Ishikawa (cell line): ENCODE measurements around the gene PKP3.

Experiments
- CEBPB ChIP-seq: IDR thresholded peaks from 2 replicates; pipeline ENCODE4 v1.6.1; 2012
- CREB1 ChIP-seq: IDR thresholded peaks from 2 replicates; pipeline ENCODE4 v1.6.1; 2012; ENCODE audit warnings: low read depth
- EGR1 ChIP-seq: IDR thresholded peaks from 2 replicates; pipeline ENCODE4 v1.6.1; 2012
- EP300 ChIP-seq: IDR thresholded peaks from 2 replicates; pipeline ENCODE4 v1.6.1; 2012; ENCODE audit warnings: borderline replicate concordance
- FOXM1 ChIP-seq: IDR thresholded peaks from 2 replicates; pipeline ENCODE4 v1.6.1; 2012; ENCODE audit warnings: low read depth, borderline replicate concordance
- NFIC ChIP-seq: IDR thresholded peaks from 2 replicates; pipeline ENCODE4 v1.6.1; 2012
- RAD21 ChIP-seq: IDR thresholded peaks from 2 replicates; pipeline ENCODE4 v1.6.1; 2012; ENCODE audit warnings: low read depth
- TAF1 ChIP-seq: IDR thresholded peaks from 2 replicates; pipeline ENCODE4 v1.6.1; 2012; ENCODE audit warnings: low read depth, mild to moderate bottlenecking
- TCF12 ChIP-seq: IDR thresholded peaks from 2 replicates; pipeline ENCODE4 v1.6.1; 2012; ENCODE audit warnings: low read depth
- TEAD4 ChIP-seq: IDR thresholded peaks from 2 replicates; pipeline ENCODE4 v1.6.1; 2012
- USF1 ChIP-seq: IDR thresholded peaks from 2 replicates; pipeline ENCODE4 v1.6.1; 2012
- YY1 ChIP-seq: IDR thresholded peaks from 2 replicates; pipeline ENCODE4 v1.6.1; 2012; ENCODE audit warnings: low read depth
- ZBTB7A ChIP-seq: IDR thresholded peaks from 2 replicates; pipeline ENCODE4 v1.6.1; 2012; ENCODE audit warnings: low read depth
- TF ChIP-seq, protein P1 (sequence below): IDR thresholded peaks from 2 replicates; pipeline ENCODE4 v1.6.1; 2012
- TF ChIP-seq, protein P2 (sequence below): IDR thresholded peaks from 2 replicates; pipeline ENCODE4 v1.6.1; 2012; ENCODE audit warnings: low read depth, mild to moderate bottlenecking

Gene PKP3

GRCh38 chr11:409600-410483 is 15.8 kb downstream of the PKP3 start:
- no peak for TF ChIP-seq YY1

DNA sequence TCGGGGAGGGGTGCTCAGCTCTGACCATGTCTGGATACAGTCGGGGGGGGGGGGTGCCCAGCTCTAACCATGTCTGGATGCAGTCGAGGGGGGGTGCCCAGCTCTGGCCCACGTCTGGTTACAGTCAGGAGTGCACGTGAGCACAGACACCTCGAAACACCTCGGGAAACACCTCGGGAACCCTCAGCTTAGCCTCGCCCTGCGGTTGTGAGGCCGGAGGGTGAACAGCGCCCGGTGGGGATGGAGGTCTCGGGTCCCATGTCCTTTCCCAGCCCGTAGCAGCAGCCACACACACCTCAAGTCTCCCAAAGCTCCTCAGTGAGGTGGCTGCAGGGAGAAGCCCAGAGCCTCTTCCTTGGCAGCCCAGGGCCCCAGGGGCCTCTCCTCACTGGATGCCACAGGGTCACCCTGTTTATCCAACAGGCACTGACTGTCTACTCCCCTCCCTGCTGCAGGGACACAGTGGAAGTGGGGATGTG is 18.7 kb downstream of the PKP3 start:
- TF ChIP-seq CREB1: no peak
- TF ChIP-seq TAF1: no peak
- TF ChIP-seq, protein P1, sequence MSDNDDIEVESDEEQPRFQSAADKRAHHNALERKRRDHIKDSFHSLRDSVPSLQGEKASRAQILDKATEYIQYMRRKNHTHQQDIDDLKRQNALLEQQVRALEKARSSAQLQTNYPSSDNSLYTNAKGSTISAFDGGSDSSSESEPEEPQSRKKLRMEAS: no peak
- no peak for TF ChIP-seq FOXM1
- TF ChIP-seq, protein P2, sequence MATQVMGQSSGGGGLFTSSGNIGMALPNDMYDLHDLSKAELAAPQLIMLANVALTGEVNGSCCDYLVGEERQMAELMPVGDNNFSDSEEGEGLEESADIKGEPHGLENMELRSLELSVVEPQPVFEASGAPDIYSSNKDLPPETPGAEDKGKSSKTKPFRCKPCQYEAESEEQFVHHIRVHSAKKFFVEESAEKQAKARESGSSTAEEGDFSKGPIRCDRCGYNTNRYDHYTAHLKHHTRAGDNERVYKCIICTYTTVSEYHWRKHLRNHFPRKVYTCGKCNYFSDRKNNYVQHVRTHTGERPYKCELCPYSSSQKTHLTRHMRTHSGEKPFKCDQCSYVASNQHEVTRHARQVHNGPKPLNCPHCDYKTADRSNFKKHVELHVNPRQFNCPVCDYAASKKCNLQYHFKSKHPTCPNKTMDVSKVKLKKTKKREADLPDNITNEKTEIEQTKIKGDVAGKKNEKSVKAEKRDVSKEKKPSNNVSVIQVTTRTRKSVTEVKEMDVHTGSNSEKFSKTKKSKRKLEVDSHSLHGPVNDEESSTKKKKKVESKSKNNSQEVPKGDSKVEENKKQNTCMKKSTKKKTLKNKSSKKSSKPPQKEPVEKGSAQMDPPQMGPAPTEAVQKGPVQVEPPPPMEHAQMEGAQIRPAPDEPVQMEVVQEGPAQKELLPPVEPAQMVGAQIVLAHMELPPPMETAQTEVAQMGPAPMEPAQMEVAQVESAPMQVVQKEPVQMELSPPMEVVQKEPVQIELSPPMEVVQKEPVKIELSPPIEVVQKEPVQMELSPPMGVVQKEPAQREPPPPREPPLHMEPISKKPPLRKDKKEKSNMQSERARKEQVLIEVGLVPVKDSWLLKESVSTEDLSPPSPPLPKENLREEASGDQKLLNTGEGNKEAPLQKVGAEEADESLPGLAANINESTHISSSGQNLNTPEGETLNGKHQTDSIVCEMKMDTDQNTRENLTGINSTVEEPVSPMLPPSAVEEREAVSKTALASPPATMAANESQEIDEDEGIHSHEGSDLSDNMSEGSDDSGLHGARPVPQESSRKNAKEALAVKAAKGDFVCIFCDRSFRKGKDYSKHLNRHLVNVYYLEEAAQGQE: no peak
- no peak for TF ChIP-seq EP300
- no peak for TF ChIP-seq USF1
- TF ChIP-seq NFIC: no peak
- no peak for TF ChIP-seq YY1
- TF ChIP-seq TEAD4: no peak
- TF ChIP-seq TCF12: no peak
- TF ChIP-seq EGR1: no peak
- TF ChIP-seq ZBTB7A: no peak
- TF ChIP-seq CEBPB: no peak
- no peak for TF ChIP-seq RAD21

GRCh38 chr11:413120-414081 is 19.4 kb downstream of the PKP3 start:
- no peak for TF ChIP-seq FOXM1
- no peak for TF ChIP-seq TCF12
- TF ChIP-seq USF1: no peak
- no peak for TF ChIP-seq EP300
- TF ChIP-seq EGR1: no peak
- TF ChIP-seq CREB1: no peak
- no peak for TF ChIP-seq NFIC
- TF ChIP-seq, protein P2: no peak
- TF ChIP-seq ZBTB7A: no peak
- no peak for TF ChIP-seq TAF1
- TF ChIP-seq TEAD4: no peak

GRCh38 chr11:414318-414857 is 20.4 kb downstream of the PKP3 start:
- TF ChIP-seq CREB1: no peak
- no peak for TF ChIP-seq NFIC
- TF ChIP-seq RAD21: no peak
- no peak for TF ChIP-seq FOXM1
- no peak for TF ChIP-seq EGR1
- TF ChIP-seq, protein P1: no peak
- TF ChIP-seq ZBTB7A: no peak
- no peak for TF ChIP-seq USF1
- TF ChIP-seq EP300: no peak
- no peak for TF ChIP-seq TAF1
- no peak for TF ChIP-seq YY1
- no peak for TF ChIP-seq TCF12
- no peak for TF ChIP-seq TEAD4
- TF ChIP-seq, protein P2: no peak
- no peak for TF ChIP-seq CEBPB
